ENCODE results near the gene RPS16.

The RPS16 gene

GRCh38 chr19:39448271-39448670 lies 12.5 kb upstream of the RPS16 start:
- peak; percentile 55 to 60 for DNase-seq

- peak in 1 of 2 experiments; percentile 37 for DNase-seq
Observed at GRCh38 chr19:39446365-39447084, 10.8 kb upstream of the RPS16 start.

GRCh38 chr19:39445196-39446111 lies 9.7 kb upstream of the RPS16 start, which contains the start of gene SUPT5H:
TSS of gene SUPT5H (plus strand) at chr19:39445582. CDS start at chr19:39445891, 309 bp downstream.
- peak; percentile 97 to 98 for DNase-seq

GRCh38 chr19:39444598-39445195 lies 8.9 kb upstream of the RPS16 start:
- DNase-seq: peak in 1 of 2 experiments; percentile 36

GRCh38 chr19:39438270-39438934 lies 2.7 kb upstream of the RPS16 start:
- no peak for DNase-seq

GRCh38 chr19:39436350-39436716 lies 584 bp upstream of the RPS16 start:
- no peak for DNase-seq

GRCh38 chr19:39434123-39435076 lies 1.3 kb downstream of the RPS16 start:
- no peak for DNase-seq

- peak in 1 of 2 experiments; percentile 37 for DNase-seq
Observed at GRCh38 chr19:39433480-39434079, 2.2 kb downstream of the RPS16 start.

- peak in 1 of 2 experiments; percentile 38 for DNase-seq
Observed at GRCh38 chr19:39432677-39433025, 3.1 kb downstream of the RPS16 start.

- peak; percentile 83 to 84 for DNase-seq
Observed at GRCh38 chr19:39430675-39431593, 4.8 kb downstream of the RPS16 start.

- no peak for DNase-seq
Observed at GRCh38 chr19:39428283-39429112, 7.3 kb downstream of the RPS16 start.

- DNase-seq: no peak
Observed at GRCh38 chr19:39427707-39428106, 8.0 kb downstream of the RPS16 start.

- DNase-seq: no peak
Observed at GRCh38 chr19:39426170-39426569, 9.6 kb downstream of the RPS16 start.

GRCh38 chr19:39425744-39426143 lies 10.0 kb downstream of the RPS16 start:
- DNase-seq: no peak

- no peak for DNase-seq
Observed at GRCh38 chr19:39424934-39425333, 10.8 kb downstream of the RPS16 start.

- no peak for DNase-seq
Observed at GRCh38 chr19:39423258-39424086, 12.3 kb downstream of the RPS16 start.

GRCh38 chr19:39422020-39422419 lies 13.7 kb downstream of the RPS16 start:
- no peak for DNase-seq

- no peak for DNase-seq
Observed at GRCh38 chr19:39420769-39421168, 15.0 kb downstream of the RPS16 start.
